Keratinocyte (primary cell): ENCODE data around the gene SFRP2. TPM values are rescaled to one million over a fixed set of nuclear protein-coding genes. Genes with fewer than 3 reads are reported as not detected.
A peak's percentile ranks its signal among the peaks of the same experiment; 100 is the strongest.

Source experiments
- DNase-seq: peaks from one replicate; pipeline ENCODE4 v3.0.0-alpha.2; 2011; ENCODE audit warnings: low read depth, missing footprints, low spot score
- FAIRE-seq: peaks from 2 replicates; lab custom pipeline; 2011; peaks lifted over from hg19 to GRCh38; lab: Jason Lieb, UNC
- H2AFZ ChIP-seq: 2 replicates; pipeline ENCODE4 v1.6.0; 2012; ENCODE audit warnings: low read length, control low read depth, inconsistent platforms; ENCODE audit not compliant: control insufficient read depth
- H3K27ac ChIP-seq: 2 replicates; pipeline ENCODE4 v1.5.1; 2011; ENCODE audit warnings: low read length; ENCODE audit not compliant: control insufficient read depth, insufficient read depth
- H3K27me3 ChIP-seq: 3 replicates; pipeline ENCODE4 v1.6.0; 2011; ENCODE audit warnings: low read length; ENCODE audit not compliant: control insufficient read depth, insufficient read depth; ENCODE audit errors: extremely low read depth
- H3K36me3 ChIP-seq, 2 experiments: 2 replicates in 1 of 2; 3 replicates in 1 of 2; pipeline ENCODE4 v1.5.1; 2011; ENCODE audit warnings: low read length in 2 of 2, mild to moderate bottlenecking in 1 of 2; ENCODE audit not compliant: control insufficient read depth in 2 of 2, insufficient read depth in 2 of 2; ENCODE audit errors: extremely low read depth in 1 of 2
- H3K4me1 ChIP-seq: 3 replicates; pipeline ENCODE4 v1.5.1; 2011; ENCODE audit warnings: low read length; ENCODE audit not compliant: control insufficient read depth, insufficient read depth; ENCODE audit errors: extremely low read depth
- H3K4me2 ChIP-seq: 3 replicates; pipeline ENCODE4 v1.6.0; 2011; ENCODE audit warnings: low read depth, low read length; ENCODE audit not compliant: control insufficient read depth, insufficient read depth; ENCODE audit errors: extremely low read depth
- H3K4me3 ChIP-seq, 3 experiments: fragments of 200-600 bp in 1 of 3; sonication (generic) in 1 of 3; 2 replicates in 2 of 3; 3 replicates in 1 of 3; pipeline ENCODE4 v1.5.1; 2011 to 2016; ENCODE audit warnings: low read length in 3 of 3, mild to moderate bottlenecking in 3 of 3, control low read depth in 2 of 3, inconsistent platforms in 1 of 3, low read depth in 1 of 3, mixed read lengths in 1 of 3, mixed run types in 1 of 3, moderate library complexity in 1 of 3; ENCODE audit not compliant: control insufficient read depth in 2 of 3, insufficient read depth in 2 of 3; ENCODE audit errors: extremely low read depth in 1 of 3
- H3K79me2 ChIP-seq: 2 replicates; pipeline ENCODE4 v1.6.0; 2012; ENCODE audit warnings: low read length; ENCODE audit not compliant: control insufficient read depth, insufficient read depth
- H3K9ac ChIP-seq: 3 replicates; pipeline ENCODE4 v1.6.0; 2011; ENCODE audit warnings: low read length; ENCODE audit not compliant: control insufficient read depth, insufficient read depth; ENCODE audit errors: extremely low read depth
- H3K9me1 ChIP-seq: 3 replicates; pipeline ENCODE4 v1.6.0; 2011; ENCODE audit warnings: low read length; ENCODE audit not compliant: control insufficient read depth, insufficient read depth; ENCODE audit errors: extremely low read depth
- H3K9me3 ChIP-seq: 2 replicates; pipeline ENCODE4 v1.5.1; 2012; ENCODE audit warnings: low read depth, low read length; ENCODE audit not compliant: control insufficient read depth
- H4K20me1 ChIP-seq: 3 replicates; pipeline ENCODE4 v1.6.0; 2011; ENCODE audit warnings: low read length; ENCODE audit not compliant: control insufficient read depth, insufficient read depth; ENCODE audit errors: extremely low read depth
- CTCF ChIP-seq, 3 experiments: IDR thresholded peaks in 1 of 3; conservative IDR thresholded peaks in 1 of 3; optimal IDR thresholded peaks in 1 of 3; 2 replicates in 2 of 3; 3 replicates in 1 of 3; pipeline versions ENCODE3 to v1.5.1; 2011; ENCODE audit warnings: low read length in 3 of 3, mild to moderate bottlenecking in 3 of 3, moderate library complexity in 2 of 3, control low read depth in 1 of 3, inconsistent platforms in 1 of 3; ENCODE audit not compliant: insufficient read depth in 2 of 3; ENCODE audit errors: extremely low read depth in 1 of 3
- EZH2 ChIP-seq: IDR thresholded peaks from one replicate; pipeline ENCODE4 v1.6.1; 2012; ENCODE audit warnings: inconsistent platforms, mild to moderate bottlenecking, low read length, moderate library complexity
- dilution Hi-C: fragments of 300-500 bp; cut with MboI; formaldehyde crosslinking; loops from one replicate; pipeline ENCODE4 v1.7.0; 2020; ENCODE audit warnings: low sequenced_read_pairs; ENCODE audit not compliant: extremely low pct_ligation_motif_present
- polyA plus RNA-seq, 5 experiments: library from polyadenylated mRNA; depleted of rRNA in 3 of 5; stranded (reverse) in 3 of 5; stranded (forward) in 1 of 5; unstranded in 1 of 5; fragments of >200 nt; gene quantifications; 1 replicate in 1 of 5; 2 replicates in 3 of 5; 3 replicates in 1 of 5; pipeline versions ENCODE4 v1.2.1 to v1.2.3, GENCODE V29; 2011 to 2012; ENCODE audit warnings: missing spikeins in 2 of 5, low read depth in 1 of 5, low replicate concordance in 1 of 5

SFRP2 gene
- polyA plus RNA-seq, 1 donor (not counting 4 experiments of a cell fraction or from before 2014, with no cell fraction given): not detected

- no peaks in the 10 kb centered on the region for H3K36me3 ChIP-seq
- DNase-seq (no peak), FAIRE-seq (no peak)
- no peak within 1 kb of the TSS for H3K9ac ChIP-seq
- no peak within 1 kb of the TSS for H3K27ac ChIP-seq
- TF ChIP-seq CTCF (optimal IDR thresholded peaks at IDR 0.05 in 1 of 3, IDR thresholded peaks at IDR 0.05 in 1 of 3, conservative IDR thresholded peaks at IDR 0.05 in 1 of 3; ENCODE audit: extremely low read depth in 1 of 3, insufficient read depth in 2 of 3, low read length in 3 of 3) (no peak), EZH2 (peak; percentile 9)
- H3K4me1 ChIP-seq: no peaks in the 10 kb centered on the region
- peaks cover 18% of the 10 kb centered on the region for H3K27me3 ChIP-seq
- dilution Hi-C loops: no loop called here
- peak within 1 kb of the TSS in 2 of 3 experiments; percentile 46 to 47 for H3K4me3 ChIP-seq
- no peaks in the 10 kb centered on the region for H3K9me3 ChIP-seq
- no peaks in the 10 kb centered on the region for H4K20me1 ChIP-seq
- H3K79me2 ChIP-seq: no peaks in the 10 kb centered on the region
- peak within 1 kb of the TSS; percentile 28 for H2AFZ ChIP-seq
- peak within 1 kb of the TSS; percentile 66 for H3K4me2 ChIP-seq
- H3K9me1 ChIP-seq: no peaks in the 10 kb centered on the region
Measured at GRCh38 chr4:153759407-153760316, 29.2 kb downstream of the SFRP2 start, which contains the start of gene RNF175. Gene RNF175 (minus strand): TSS chr4:153760024. CDS start chr4:153759862, 162 bp downstream.

- no peaks in the 10 kb centered on the region for H4K20me1 ChIP-seq
- dilution Hi-C loops: no loop called here
- no peaks in the 10 kb centered on the region for H3K9me1 ChIP-seq
- no peak overlapping the region for H2AFZ ChIP-seq
- TF ChIP-seq EZH2 (peak; percentile 6), CTCF (optimal IDR thresholded peaks at IDR 0.05 in 1 of 3, IDR thresholded peaks at IDR 0.05 in 1 of 3, conservative IDR thresholded peaks at IDR 0.05 in 1 of 3; ENCODE audit: extremely low read depth in 1 of 3, insufficient read depth in 2 of 3, low read length in 3 of 3) (no peak)
- H3K9me3 ChIP-seq: no peaks in the 10 kb centered on the region
- no peak overlapping the region for H3K4me3 ChIP-seq
- peaks cover 18% of the 10 kb centered on the region for H3K27me3 ChIP-seq
- peak overlapping the region; percentile 66 for H3K4me2 ChIP-seq
- no peaks in the 10 kb centered on the region for H3K4me1 ChIP-seq
- H3K36me3 ChIP-seq: no peaks in the 10 kb centered on the region
- no peak for DNase-seq
- H3K79me2 ChIP-seq: no peaks in the 10 kb centered on the region
- H3K9ac ChIP-seq: no peak overlapping the region
- H3K27ac ChIP-seq: no peak overlapping the region
- no peak for FAIRE-seq
Measured at GRCh38 chr4:153758688-153759406, 30.0 kb downstream of the SFRP2 start.
